Naive B cell (primary cell): Measurements from ENCODE around the gene ECHDC1. TPM values are rescaled to one million over a fixed set of nuclear protein-coding genes. Genes with fewer than 3 reads are reported as not detected.
"Not testable (repeated sequence)": the region's sequence is repeated elsewhere in the genome, so short reads cannot be mapped to it uniquely, and the experiment has no call there.

Experiments used
- ATAC-seq, 2 donors: fragments of 150-1000 bp; cut with Tn5 transposase; 2 replicates each; pipeline ENCODE4 v1.10.0; 2021; ENCODE audit warnings: low read depth in 2 of 2, mild to moderate bottlenecking in 2 of 2, moderate library complexity in 2 of 2
- DNase-seq: peaks from one replicate; pipeline ENCODE4 v3.0.0; 2022
- H3K27ac Mint-ChIP-seq, 6 donors: one replicate each; pipeline ENCODE4 v1.8.0; 2020 to 2022; ENCODE audit warnings: mild to moderate bottlenecking in 6 of 6, mixed read lengths in 6 of 6, moderate library complexity in 5 of 6, inconsistent platforms in 2 of 6
- H3K27me3 Mint-ChIP-seq, 3 donors: one replicate each; pipeline ENCODE4 v1.8.0; 2021 to 2022; ENCODE audit warnings: mixed read lengths in 3 of 3, mild to moderate bottlenecking in 1 of 3
- H3K36me3 Mint-ChIP-seq, 2 donors: one replicate each; pipeline ENCODE4 v1.8.0; 2020 to 2022; ENCODE audit warnings: mixed read lengths in 2 of 2, inconsistent platforms in 1 of 2, mild to moderate bottlenecking in 1 of 2
- H3K4me1 Mint-ChIP-seq, 3 donors: one replicate each; pipeline ENCODE4 v1.8.0; 2020 to 2022; ENCODE audit warnings: mixed read lengths in 3 of 3, inconsistent platforms in 1 of 3, mild to moderate bottlenecking in 1 of 3, moderate library complexity in 1 of 3
- H3K4me3 Mint-ChIP-seq, 8 donors: one replicate each; pipeline ENCODE4 v1.8.0; 2020 to 2022; ENCODE audit warnings: mild to moderate bottlenecking in 8 of 8, mixed read lengths in 8 of 8, moderate library complexity in 8 of 8, inconsistent platforms in 2 of 8
- H3K9me3 Mint-ChIP-seq, 7 donors: one replicate each; pipeline ENCODE4 v1.8.0; 2020 to 2022; ENCODE audit warnings: mixed read lengths in 7 of 7, mild to moderate bottlenecking in 5 of 7, inconsistent platforms in 2 of 7, moderate library complexity in 1 of 7
- polyA plus RNA-seq, 6 donors: library from polyadenylated mRNA; unstranded; fragments of 300-500 nt; fragmentation: Illumina TruSeq; gene quantifications; one replicate each; pipeline ENCODE4 v1.2.3, GENCODE V29; 2021; ENCODE audit warnings: low read depth in 6 of 6

The ECHDC1 gene
- polyA plus RNA-seq, 6 donors from 2014 or later: 97.9 to 122 (median 102) TPM

DNA sequence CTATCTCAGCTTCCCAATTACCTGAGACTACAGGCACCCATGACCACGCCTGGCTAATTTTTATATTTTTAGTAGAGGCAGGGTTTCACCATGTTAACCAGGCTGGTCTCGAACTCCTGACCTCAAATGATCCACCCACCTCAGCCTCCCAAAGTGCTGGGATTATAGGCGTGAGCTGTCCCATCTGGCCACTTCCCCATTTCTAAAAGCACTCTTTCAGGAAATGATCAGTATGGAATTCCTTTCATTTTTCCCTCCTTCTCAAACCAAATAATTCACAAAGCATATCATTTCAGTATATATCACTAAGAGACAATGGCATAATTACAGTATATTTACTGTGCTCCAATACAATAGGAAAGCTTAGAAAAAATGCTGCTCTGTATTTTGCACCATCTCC is 12.2 kb downstream of the ECHDC1 start:
- peaks cover 18 to 20% of the 10 kb centered on the region in 2 donors for H3K36me3 Mint-ChIP-seq
- not testable (repeated sequence) for H3K9me3 Mint-ChIP-seq, DNase-seq, ATAC-seq, H3K27me3 Mint-ChIP-seq, H3K4me3 Mint-ChIP-seq
- peaks cover 18 to 35% (median 34%) of the 10 kb centered on the region in 3 donors for H3K4me1 Mint-ChIP-seq
- H3K27ac Mint-ChIP-seq: peak overlapping the region; percentile 52 to 84 (median 78)

DNA sequence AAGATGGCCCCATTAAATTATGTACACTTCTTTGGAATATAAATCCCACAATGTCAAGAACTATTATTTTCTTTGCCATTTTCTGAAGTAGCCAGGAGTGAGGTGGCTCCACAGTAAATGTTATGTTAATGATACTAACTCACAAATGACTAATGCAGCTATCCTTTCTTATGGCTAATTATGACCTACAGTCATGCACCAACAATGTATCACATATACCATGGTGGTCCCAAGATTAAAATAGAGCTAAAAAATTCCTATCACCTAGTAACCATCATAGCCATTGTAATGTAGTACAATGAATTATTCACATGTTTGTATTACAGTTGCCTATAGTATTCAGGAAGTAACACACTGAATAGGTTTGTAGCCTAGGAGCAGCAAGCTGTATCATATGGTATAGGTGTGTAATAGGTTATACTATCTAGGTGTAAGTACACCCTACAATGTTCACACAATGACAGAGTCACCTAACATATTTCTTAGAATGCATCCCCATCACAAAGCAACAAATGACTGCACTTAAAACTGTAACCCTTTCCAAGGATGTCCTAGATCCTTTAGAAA is 15.3 kb downstream of the ECHDC1 start:
- Mint-ChIP-seq H3K27me3 (no peaks in the 10 kb centered on the region), H3K4me1 (peaks cover 4 to 24% (median 15%) of the 10 kb centered on the region in 3 donors), H3K9me3 (no peaks in the 10 kb centered on the region), H3K27ac (no peak overlapping the region), H3K36me3 (peaks cover 19 to 20% of the 10 kb centered on the region in 2 donors), H3K4me3 (no peak overlapping the region)
- ATAC-seq (no peak), DNase-seq (no peak)

DNA sequence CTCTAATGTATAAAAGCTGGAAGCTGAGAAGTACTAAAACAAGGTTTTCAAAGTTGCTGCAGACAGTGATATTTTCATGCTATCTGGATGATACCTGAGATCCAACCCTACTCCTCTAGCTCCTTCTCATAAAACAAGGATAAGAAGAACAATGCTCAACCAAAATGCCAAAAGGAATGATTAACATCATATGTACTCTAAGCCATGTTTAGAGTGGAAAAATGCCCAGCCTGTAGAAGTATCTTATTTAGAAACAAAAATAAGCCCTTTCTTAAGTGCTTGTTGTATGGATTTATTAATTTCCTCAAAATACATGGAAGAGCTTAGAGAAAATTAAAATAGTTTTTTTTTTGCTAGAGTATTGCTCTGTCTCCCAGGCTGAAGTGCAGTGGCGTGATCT is 23.7 kb downstream of the ECHDC1 start:
- Mint-ChIP-seq H3K36me3 (peaks cover under 1 to 16% of the 10 kb centered on the region in 2 donors), H3K27me3 (no peaks in the 10 kb centered on the region), H3K4me3 (no peak overlapping the region), H3K4me1 (peaks cover 6 to 34% (median 19%) of the 10 kb centered on the region in 3 donors), H3K9me3 (no peaks in the 10 kb centered on the region), H3K27ac (peak overlapping the region in 2 of 6 donors; percentile 20 to 57)
- ATAC-seq (no peak), DNase-seq (no peak)

DNA sequence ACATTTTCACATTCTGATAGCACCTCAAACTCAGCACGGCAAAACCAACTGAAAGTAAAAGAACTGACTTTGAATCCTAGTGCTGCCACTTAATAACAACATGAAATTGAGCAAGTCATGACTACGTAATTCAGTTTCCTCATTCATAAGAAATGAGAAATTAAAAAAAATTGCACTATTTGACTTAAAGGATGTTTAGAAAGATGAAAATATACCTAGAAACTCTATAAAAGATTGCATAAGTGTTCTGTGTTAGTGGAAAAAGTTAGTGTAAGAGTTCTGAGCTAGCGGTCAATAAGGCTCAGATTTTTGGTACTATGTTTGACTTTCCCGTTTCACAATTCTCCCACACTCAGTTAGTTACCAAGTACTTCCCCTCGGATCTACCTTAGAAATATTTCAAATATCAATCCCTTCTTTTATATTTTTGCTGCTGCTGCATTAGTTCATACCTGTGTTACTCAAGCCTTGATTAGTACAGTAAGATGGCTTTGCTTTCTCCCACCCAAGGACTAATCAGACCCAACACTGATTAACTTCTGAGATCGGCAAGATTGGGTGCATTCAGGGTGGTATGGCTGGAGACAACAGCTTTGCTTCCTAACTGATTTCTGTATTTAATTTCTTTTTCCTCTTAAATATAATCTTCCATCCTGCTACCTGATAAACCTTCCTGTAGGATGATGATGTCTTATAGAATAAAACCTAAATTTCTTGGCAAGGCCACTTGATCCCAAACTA is 25.9 kb downstream of the ECHDC1 start:
- Mint-ChIP-seq H3K27ac (peak overlapping the region in 4 of 6 donors; percentile 8 to 69 (median 39)), H3K27me3 (no peaks in the 10 kb centered on the region), H3K9me3 (no peaks in the 10 kb centered on the region), H3K4me1 (peaks cover 6 to 36% (median 22%) of the 10 kb centered on the region in 3 donors), H3K4me3 (no peak overlapping the region), H3K36me3 (peaks cover 0 to 13% of the 10 kb centered on the region in 2 donors)
- ATAC-seq (no peak), DNase-seq (no peak)

DNA sequence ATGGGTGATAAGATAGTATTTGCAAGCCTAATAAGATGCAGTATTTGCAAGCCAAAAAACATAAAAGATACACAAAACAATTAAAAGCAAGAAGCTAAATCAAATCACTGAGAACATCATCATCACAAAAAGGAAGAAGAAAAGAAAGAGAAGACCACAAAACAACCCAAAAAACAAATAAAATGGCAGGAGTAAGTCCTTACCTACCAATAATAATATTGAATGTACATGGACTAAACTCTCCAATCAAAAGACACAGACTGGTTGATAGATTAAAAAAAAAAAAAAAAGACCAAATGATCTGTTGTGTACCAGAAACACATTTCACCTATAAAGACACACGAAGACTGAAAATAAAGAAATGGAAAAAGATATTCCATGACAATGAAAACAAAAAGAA is 37.7 kb downstream of the ECHDC1 start:
- Mint-ChIP-seq H3K27ac (peak overlapping the region; percentile 16 to 70 (median 52)), H3K9me3 (peaks cover 0 to 18% (median 3%) of the 10 kb centered on the region in 7 donors), H3K4me1 (peaks cover 36 to 48% (median 37%) of the 10 kb centered on the region in 3 donors), H3K27me3 (no peaks in the 10 kb centered on the region), H3K36me3 (peaks cover 35 to 41% of the 10 kb centered on the region in 2 donors), H3K4me3 (no peak overlapping the region)
- ATAC-seq (no peak), DNase-seq (no peak)

DNA sequence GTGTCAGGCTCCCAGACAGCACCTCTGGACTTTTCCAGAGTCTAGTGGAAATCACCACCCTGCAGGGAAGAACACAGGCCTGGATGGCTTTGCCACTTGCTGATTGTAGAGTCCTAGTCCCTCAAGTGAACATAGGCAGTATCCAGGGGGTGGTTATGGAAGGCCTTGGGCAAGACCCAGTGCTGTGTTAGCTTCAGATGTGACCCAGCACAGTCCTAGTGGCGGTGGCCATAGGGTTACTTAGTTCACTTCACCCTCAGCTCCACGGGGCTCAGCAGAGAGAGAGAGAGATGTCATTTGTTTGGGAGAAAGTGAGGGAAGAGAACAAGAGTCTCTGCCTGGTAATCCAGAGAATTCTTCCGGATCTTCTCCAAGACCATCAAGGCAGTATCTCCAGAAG is 39.5 kb downstream of the ECHDC1 start:
- Mint-ChIP-seq H3K36me3 (peaks cover 24 to 28% of the 10 kb centered on the region in 2 donors), H3K4me3 (no peak overlapping the region), H3K27me3 (no peaks in the 10 kb centered on the region), H3K27ac (peak overlapping the region in 5 of 6 donors; percentile 13 to 81 (median 70)), H3K9me3 (peaks cover 0 to 14% (median 3%) of the 10 kb centered on the region in 7 donors), H3K4me1 (peaks cover 26 to 39% (median 27%) of the 10 kb centered on the region in 3 donors)
- ATAC-seq (no peak), DNase-seq (no peak)

DNA sequence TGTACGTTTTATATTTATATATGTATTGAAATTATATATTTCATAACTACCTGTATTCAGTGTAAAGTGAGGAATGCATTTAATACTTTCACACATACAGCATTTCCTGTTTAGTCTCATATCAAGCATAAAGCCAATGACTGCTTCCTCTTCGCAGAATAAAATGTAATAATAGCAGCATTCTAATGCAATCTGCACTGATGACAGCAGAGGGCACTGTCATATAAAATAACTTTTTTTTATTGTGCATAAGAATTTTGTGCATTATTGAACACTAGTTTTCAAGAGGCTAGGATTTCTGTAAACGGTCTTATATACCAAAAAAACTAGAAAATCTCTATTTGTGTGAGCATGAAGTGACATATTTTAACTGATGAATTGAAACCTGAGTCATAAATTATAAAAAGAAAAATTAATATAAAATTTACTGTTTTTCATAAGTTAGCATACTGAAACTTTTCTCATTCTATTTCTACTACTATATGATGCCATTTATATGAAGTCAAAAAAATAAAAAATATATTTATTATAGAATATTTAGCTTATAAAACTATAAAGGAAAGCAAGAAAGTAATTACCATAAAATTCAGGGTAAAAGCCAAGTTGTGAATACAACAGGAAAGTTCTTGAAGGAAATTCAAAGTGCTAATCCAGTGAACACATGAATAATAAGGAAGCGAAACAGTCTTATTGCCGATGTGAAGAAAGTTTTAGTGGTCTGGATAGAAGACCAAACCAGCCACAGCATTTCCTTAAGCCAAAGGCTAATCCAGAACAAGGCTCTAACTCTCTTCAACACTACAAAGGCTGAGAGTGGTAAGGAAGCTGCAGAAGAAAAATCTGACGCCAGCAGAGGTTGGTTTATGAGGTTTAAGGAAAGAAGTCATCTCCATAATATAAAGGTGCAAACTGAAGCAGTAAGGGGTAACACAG is 40.4 kb downstream of the ECHDC1 start:
- Mint-ChIP-seq H3K27me3 (no peaks in the 10 kb centered on the region), H3K4me3 (no peak overlapping the region), H3K36me3 (peaks cover 15 to 19% of the 10 kb centered on the region in 2 donors), H3K4me1 (peaks cover 25 to 36% (median 26%) of the 10 kb centered on the region in 3 donors), H3K27ac (peak overlapping the region in 2 of 6 donors; percentile 70 to 73), H3K9me3 (peaks cover 0 to 6% (median 1%) of the 10 kb centered on the region in 7 donors)
- DNase-seq (peak; percentile 62), ATAC-seq (peak; percentile 98 to 99)

DNA sequence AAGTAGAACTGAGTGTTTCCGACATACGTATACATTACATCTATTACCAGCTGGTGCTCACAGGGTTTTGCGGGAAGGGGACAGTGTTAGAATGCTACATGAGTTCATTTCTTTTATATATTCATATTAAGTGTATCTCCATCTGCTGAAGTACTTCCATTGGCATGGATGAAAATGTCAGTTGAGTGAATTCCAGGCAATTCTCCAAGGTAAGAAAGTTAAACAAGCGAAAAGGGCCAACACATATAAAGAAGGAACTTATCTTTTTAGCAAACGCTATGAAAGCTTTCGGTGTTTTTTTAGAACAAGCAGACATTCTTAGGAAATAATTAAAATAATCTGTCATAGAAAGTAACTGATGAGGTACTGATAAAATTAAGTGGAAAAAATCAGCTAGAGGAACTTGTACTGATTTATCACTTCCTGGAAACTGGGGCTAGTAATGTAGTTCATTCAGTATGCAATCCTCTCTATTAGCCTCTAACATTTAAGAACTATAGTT is 42.2 kb downstream of the ECHDC1 start:
- peaks cover 0 to 2% (median 0%) of the 10 kb centered on the region in 7 donors for H3K9me3 Mint-ChIP-seq
- ATAC-seq (no peak), DNase-seq (no peak)
- no peak overlapping the region for H3K4me3 Mint-ChIP-seq
- peak overlapping the region in 3 of 6 donors; percentile 47 to 51 (median 49) for H3K27ac Mint-ChIP-seq
- no peaks in the 10 kb centered on the region for H3K27me3 Mint-ChIP-seq
- peaks cover 7 to 10% of the 10 kb centered on the region in 2 donors for H3K36me3 Mint-ChIP-seq
- peaks cover 16 to 33% (median 22%) of the 10 kb centered on the region in 3 donors for H3K4me1 Mint-ChIP-seq

DNA sequence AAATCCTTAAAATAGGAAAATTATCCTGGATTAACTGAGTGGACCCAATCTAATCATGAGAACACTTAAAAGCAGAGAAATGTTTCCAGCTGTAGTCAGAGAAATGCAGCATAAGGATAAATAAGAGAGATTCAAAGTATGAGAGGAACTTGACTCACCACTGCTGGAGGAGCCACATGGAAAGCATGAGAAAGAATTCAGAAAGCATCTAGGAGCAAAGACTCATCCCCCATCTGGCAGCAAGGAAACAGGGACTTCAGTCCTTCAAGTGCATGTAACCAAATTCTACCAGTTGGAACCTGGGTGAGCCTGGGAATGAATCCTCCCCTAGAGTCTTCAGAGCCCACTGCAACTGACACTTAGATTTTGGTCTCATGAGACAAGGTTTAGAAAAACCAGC is 43.0 kb downstream of the ECHDC1 start:
- H3K36me3 Mint-ChIP-seq: peaks cover 0 to 2% of the 10 kb centered on the region in 2 donors
- H3K27me3 Mint-ChIP-seq: no peaks in the 10 kb centered on the region
- no peak overlapping the region for H3K4me3 Mint-ChIP-seq
- H3K4me1 Mint-ChIP-seq: peaks cover 15 to 26% (median 16%) of the 10 kb centered on the region in 3 donors
- ATAC-seq (no peak), DNase-seq (no peak)
- H3K27ac Mint-ChIP-seq: peak overlapping the region in 3 of 6 donors; percentile 20 to 71 (median 60)
- H3K9me3 Mint-ChIP-seq: no peaks in the 10 kb centered on the region

DNA sequence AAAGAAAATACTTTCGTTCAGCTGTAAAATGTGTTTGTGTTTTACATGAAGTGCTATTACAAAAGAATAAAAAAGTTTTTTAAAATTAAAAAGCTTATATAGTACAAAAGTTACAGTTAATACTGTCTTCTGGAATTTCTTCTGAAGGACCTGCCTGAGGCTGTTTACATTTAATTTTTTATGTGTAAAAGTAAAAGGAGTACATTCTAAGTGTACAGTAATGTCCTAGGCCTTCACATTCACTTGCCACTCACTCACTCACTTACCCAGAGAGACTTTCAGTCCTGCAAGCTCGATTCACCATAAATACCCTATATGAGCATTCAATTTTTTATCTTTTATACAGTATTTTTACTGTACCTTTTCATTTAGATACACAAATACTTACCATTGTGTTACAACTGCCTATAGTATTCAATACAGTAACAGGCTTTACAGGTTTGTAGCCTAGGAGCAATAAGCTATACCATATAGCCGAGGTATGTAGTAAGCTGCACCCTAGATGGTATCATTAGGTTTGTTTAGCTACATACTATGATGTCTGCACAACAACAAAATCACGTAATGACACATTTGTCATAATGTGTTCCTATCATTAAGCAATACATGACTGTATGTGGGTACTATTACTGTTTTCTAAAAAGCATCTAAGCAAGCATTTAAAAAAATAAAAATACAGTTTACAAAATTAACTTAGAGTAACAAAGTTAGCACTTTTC is 43.7 kb downstream of the ECHDC1 start:
- ATAC-seq: no peak
- Mint-ChIP-seq H3K36me3 (peaks cover 0 to under 1% of the 10 kb centered on the region in 2 donors), H3K4me1 (peaks cover 11 to 20% (median 16%) of the 10 kb centered on the region in 3 donors), H3K27ac (peak overlapping the region in 2 of 6 donors; percentile 4 to 21), H3K9me3 (no peaks in the 10 kb centered on the region), H3K27me3 (no peaks in the 10 kb centered on the region), H3K4me3 (no peak overlapping the region)
- no peak for DNase-seq

DNA sequence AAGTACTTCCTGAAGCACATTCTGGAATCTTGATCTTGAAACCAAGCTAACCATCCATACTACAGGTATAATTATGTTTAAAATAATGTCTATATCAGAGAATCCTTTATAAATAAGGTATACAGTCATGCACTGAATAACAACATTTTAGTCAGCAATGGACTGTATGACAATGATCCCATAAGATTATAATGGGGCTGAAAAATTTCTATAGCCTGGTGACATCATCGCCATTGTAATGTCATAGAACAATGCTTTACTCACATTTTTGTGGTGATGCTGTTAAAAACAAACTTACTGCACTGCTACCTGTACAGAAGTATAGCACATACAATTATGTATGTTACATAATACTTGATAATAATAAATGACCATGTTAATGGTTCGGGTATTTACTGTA is 44.9 kb downstream of the ECHDC1 start:
- no peaks in the 10 kb centered on the region for H3K9me3 Mint-ChIP-seq
- ATAC-seq (no peak), DNase-seq (no peak)
- no peak overlapping the region for H3K27ac Mint-ChIP-seq
- H3K27me3 Mint-ChIP-seq: no peaks in the 10 kb centered on the region
- peaks cover 7 to 15% (median 13%) of the 10 kb centered on the region in 3 donors for H3K4me1 Mint-ChIP-seq
- peaks cover 0 to 6% of the 10 kb centered on the region in 2 donors for H3K36me3 Mint-ChIP-seq
- H3K4me3 Mint-ChIP-seq: no peak overlapping the region

DNA sequence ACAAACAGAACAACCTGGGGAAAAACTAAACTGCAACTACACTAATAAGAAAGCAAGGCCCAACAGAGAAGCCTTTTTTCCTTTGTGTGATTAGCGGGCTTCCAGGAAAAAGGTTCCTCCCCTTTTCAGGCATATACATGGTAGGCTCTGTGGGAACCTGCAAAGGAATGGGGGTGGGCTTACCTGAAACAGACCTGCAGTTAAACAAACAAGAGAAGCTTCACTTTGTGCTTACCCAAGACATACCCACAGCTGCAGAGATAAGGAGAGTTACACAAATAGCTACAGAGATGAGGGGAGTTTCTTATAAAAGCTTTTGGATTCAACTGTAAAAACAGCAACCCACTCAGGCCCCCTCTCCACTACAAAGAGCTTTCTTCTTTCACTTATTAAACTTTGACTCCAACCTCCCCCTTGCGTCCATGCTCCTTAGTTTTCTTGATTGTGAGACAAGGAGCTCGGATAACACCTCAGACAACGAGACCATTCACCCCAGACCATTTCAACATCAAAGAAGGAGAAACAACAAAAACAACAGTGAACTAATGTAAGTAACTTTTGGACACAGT is 45.8 kb downstream of the ECHDC1 start:
- no peak overlapping the region for H3K4me3 Mint-ChIP-seq
- DNase-seq: no peak
- no peaks in the 10 kb centered on the region for H3K27me3 Mint-ChIP-seq
- no peaks in the 10 kb centered on the region for H3K9me3 Mint-ChIP-seq
- ATAC-seq: no peak
- H3K27ac Mint-ChIP-seq: peak overlapping the region in 4 of 6 donors; percentile 11 to 63 (median 49)
- H3K36me3 Mint-ChIP-seq: peaks cover 0 to 6% of the 10 kb centered on the region in 2 donors
- H3K4me1 Mint-ChIP-seq: peaks cover under 1 to 20% (median 19%) of the 10 kb centered on the region in 3 donors
